GM18507 (cell line): ENCODE measurements around the gene COL4A2.

Source experiments
- DNase-seq: peaks from one replicate; pipeline ENCODE4 v3.0.0; 2011; ENCODE audit warnings: low read depth; ENCODE audit not compliant: insufficient read length; ENCODE audit errors: extremely low spot score
- FAIRE-seq: peaks from 2 replicates; lab custom pipeline; 2011; peaks lifted over from hg19 to GRCh38; lab: Jason Lieb, UNC

COL4A2 gene

GRCh38 chr13:110286833-110287819 is 20.0 kb upstream of the COL4A2 start:
- no peak for FAIRE-seq
- DNase-seq: no peak

DNA sequence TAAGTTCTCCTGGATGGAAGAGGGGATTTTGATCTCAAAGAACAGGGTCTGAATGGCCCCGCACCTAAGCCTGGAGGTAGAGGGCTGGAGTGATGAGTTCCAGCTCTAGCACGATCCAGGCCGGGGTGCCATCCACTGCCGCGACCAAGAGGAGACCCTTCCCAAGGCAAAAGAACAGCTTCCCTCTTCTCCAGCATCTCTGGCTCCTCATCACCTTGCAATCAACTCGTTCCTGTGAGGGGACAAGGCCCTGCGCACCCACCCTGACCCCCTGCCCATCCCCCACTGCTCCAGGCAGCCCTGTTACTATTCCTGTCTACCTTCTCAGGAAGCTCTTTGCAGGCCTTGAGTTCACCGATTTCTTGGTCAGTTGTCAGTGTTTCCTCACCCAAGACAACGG is 17.9 kb upstream of the COL4A2 start:
- DNase-seq (no peak), FAIRE-seq (no peak)

DNA sequence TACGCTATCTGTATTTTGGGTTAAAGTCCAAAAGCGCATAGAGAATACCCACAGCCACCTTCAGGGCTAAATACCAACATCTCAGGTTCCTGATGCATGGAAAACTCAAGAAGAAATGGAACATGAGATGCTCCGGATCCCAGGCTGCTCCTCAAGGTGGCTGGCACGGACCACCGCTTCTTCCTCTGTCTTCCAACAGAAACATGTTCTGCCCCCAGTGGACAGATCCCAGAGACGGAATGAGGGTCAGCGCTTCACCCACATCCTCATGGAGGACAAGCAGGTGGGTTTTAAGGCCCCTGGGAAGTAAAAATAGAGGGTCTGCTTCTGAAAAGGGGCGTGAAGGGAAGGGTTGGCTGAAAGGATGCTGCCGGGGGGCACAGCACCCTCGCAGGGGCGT is 17.4 kb upstream of the COL4A2 start:
- no peak for DNase-seq
- FAIRE-seq: no peak

GRCh38 chr13:110290153-110290552 is 16.9 kb upstream of the COL4A2 start:
- DNase-seq (no peak), FAIRE-seq (no peak)

DNA sequence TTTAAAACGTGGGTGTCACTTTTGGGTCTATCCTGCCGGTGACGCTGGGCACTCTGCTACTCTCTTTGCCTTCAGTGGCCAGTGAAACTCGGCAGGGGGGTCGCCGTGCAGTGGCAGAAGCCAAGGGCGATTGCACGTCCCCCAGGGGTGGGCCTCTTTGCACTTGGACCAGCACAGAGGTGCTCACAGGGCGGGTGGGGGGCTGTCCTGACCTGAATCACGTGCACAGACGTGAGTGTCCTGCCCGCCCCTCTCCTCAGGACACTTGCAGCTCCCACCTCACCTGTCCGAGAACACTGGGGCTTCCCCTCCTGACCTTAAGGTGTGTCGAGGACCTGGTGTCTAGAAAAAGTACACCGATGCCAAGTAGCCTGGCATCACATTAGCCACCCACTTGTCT is 16.3 kb upstream of the COL4A2 start:
- DNase-seq (no peak), FAIRE-seq (no peak)

DNA sequence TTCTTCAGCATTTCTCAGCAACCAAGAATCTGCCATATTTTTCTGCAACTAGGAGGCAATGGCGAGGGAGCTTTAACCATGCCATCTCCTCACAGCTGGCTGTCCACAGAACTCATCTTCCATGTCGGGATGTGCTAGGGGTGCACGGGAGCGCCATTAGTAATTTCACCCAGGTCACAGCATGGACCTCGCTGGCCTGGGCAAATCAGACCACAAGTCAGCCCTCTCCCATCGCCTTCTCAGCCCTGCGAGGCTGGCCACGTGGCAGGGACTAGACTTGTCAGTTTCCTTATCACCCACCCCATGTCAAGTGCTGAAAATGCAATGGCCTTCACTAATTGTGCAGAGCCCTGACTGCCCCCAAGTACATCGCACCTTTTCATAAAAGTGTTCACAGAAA is 15.8 kb upstream of the COL4A2 start:
- DNase-seq (no peak), FAIRE-seq (no peak)

- FAIRE-seq: no peak
- DNase-seq: no peak
Measured at GRCh38 chr13:110293037-110293436, 14.0 kb upstream of the COL4A2 start.

- no peak for FAIRE-seq
- no peak for DNase-seq
Measured at GRCh38 chr13:110293649-110294048, 13.4 kb upstream of the COL4A2 start.

DNA sequence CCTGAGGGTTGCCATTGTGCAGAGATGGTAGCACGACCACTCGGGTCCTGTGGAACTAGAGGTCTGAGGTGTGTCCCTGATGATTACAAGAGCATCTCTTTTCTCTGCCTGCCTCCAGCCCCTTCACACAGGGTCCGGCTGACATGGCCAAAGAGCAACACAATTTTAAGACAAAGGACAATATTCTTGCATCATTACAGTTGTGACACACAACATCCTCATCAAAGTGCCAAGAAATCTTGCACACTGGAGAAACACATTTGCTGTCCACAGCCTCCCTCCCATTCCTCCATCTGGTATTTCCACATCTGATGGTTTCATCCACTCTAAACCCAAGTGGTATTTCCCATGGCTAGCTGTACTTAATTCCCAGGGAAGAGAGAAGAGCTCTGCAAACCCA is 12.9 kb upstream of the COL4A2 start:
- FAIRE-seq (no peak), DNase-seq (no peak)

GRCh38 chr13:110294622-110295021 is 12.5 kb upstream of the COL4A2 start:
- no peak for FAIRE-seq
- no peak for DNase-seq

GRCh38 chr13:110297011-110297410 is 10.1 kb upstream of the COL4A2 start:
- DNase-seq (no peak), FAIRE-seq (no peak)

GRCh38 chr13:110297766-110298504 is 9.1 kb upstream of the COL4A2 start:
- DNase-seq (no peak), FAIRE-seq (no peak)

DNA sequence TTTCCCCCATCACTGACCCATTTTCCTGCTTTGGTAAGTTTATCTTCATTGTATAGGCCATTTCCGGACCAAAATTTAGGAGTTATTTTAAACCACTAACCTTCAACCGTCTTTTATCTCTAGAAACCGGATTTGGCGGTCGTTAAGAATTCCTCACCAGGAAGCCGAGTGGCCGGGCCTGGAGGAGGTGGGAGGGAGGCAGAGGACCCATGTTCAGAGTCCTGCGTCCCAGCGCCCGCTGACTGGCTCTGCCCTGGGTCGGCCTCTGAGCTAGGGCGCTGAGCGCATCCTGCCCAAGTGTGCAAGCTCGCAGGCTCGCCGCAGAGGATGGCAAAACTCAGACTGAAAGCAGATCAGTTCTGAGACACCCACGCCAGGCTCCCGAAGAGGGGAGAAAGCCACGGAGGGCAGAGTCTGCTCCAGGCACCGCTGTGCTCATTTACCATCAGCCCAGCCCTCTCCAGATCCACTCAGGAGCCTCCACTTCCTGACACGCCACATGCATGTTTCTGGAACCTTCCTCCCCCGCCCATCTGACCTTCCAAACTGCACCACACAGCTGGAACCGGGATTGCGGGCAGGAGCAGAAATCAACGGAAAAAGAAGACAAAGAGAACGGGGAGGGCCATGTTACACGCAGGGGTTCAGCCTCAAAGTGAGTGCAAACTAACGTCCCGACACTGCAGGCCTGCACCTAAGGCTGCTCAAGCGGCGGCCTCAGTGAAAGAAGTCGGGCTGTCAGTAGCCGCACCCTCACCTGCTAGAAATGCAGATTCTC is 8.4 kb upstream of the COL4A2 start:
- DNase-seq (no peak), FAIRE-seq (no peak)

DNA sequence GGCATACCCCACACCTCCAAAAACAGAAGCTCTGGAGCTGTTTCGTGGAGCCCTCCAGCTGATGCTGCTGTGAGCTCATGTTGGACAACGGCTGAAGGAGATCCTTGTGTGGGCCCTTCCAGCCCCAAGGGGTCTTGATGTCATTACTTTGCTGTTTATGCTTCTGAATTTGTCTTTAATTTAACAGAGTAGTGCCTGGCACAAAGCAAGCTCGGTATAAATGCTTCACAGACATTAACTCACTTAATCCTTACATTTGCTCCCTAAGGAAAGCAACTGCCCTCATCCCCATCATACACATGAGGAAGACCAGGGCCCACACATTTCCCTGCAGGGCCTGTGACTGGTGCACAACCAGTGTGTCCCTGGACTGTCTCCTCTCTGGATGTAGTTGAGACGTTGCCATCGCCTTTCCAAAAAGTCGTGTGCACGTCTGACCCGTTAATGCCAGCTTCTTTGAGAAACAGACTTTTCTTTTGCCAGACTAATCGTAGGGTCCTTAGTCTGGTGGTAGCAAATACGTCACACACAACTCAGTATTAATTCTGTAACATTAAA is 7.7 kb upstream of the COL4A2 start:
- no peak for FAIRE-seq
- DNase-seq: no peak

DNA sequence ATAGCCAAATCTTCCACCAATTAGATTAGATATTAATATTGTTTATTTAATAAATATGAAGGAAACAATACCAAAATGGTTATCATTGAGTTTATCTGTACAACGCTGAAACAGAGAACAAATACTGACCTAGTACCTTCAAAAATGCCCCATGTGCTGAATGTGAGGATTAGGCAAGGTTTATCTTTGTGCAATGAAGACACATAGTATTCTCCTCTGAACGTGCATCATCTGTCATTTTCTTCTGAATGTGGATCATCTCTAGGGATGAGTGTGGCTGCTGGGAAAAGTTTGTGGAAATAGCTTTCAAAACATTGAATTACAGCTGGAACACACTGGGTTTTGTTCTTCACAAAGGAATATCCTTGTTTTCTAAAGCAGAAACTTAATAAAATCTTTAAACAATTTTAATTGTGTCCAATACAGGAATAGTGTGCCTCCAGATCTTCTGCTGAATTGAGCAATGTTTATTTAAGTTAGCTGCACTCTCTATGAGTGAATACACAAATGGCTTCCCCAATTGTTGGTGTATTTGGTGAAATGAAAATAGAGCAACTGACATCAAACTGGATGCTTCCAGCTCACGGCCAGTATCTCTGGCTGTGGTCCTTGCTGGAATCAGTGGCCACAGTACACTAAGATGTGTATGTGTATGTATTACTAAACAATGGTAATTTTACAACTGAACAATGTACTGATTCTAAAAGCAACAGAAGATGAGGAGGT is 6.8 kb upstream of the COL4A2 start:
- FAIRE-seq (no peak), DNase-seq (no peak)

DNA sequence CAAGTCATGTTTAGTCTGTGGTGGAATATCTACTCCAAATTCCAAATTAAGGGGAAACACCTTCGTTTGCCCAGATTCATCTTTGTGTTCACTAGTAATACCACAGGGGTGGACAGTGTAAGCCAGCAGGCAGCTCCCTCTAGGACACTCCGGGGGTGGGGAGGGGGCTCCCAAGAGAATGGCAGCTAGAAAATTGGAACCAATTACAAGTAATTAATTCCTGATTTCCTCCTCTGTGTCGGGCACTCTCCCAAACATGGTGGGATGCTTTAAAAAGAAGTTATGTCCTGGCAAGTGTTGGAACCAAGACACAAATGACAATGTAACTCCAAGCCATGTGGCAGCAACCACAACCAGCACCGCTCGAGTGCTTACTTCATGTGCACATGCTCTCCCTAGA is 6.0 kb upstream of the COL4A2 start:
- FAIRE-seq: no peak
- DNase-seq: no peak

DNA sequence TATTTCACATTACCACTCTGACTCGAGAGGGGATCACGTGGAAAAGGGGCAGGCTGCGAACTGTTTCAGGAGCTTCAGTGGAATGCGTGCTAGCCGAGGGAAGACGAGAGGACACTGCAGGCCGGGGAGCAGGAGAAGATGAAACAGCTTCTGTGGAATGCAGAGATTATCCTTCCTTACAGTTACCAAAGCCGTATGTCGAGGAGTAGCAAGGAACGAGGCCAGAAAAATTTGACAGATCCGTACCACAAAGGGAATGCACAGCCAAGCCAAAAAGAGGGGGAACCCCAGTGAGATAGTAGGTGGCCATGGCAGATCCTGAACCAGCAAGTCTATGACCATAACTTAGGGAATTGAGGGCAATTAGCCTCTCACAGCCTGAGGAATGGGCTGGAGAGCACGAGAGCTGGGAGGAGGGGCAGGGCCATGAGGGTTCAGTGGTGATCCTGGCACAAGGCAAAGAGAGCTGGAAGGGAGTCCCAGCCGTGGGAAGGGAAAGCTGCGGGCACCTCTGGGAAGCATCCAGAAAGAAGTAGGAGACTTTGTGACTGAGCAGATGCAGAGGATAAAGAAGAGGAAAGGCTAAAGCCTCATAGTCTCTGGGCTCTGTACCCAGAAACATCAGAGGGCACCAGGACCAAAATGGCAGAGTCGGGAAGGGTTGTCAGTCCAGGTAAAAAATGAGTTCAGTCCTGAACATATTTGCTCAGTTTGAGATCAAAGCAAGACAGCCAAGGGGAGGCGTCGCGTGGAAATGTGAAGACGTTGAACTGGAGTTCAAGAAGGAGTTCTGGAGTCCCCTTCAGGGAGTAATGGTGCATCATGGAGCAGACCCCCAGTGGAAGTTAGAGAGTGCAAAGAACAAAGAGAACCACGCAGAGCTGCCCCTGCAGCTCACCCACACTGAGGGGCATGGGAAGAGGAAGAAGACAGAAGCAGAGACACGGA is 5.2 kb upstream of the COL4A2 start:
- DNase-seq: no peak
- FAIRE-seq: no peak

- DNase-seq: no peak
Measured at GRCh38 chr13:110302997-110303396, 4.1 kb upstream of the COL4A2 start.

More at GRCh38 chr13:110302997-110303396, 4.1 kb upstream of the COL4A2 start:
- no peak for FAIRE-seq
